Stimulated activated CD8-positive, alpha-beta memory T cell treated with anti-CD3 and anti-CD28 coated beads, Interleukin-15, amount 100 ng/mL, for 1 hour (primary cell): ENCODE results near the gene ART3.
"Not testable (repeated sequence)": the region's sequence is repeated elsewhere in the genome, so short reads cannot be mapped to it uniquely, and the experiment has no call there.

ENCODE experiments used
- DNase-seq: peaks from one replicate; pipeline ENCODE4 v3.0.0-alpha.2; 2020; ENCODE audit warnings: low read depth

The ART3 gene

GRCh38 chr4:76074468-76074867, at the start of gene ART3:
ART3 (plus strand) TSS chr4:76074709; CDS start chr4:76075890, 1,181 bp downstream.
- no peak for DNase-seq

- DNase-seq = no peak
Observed at GRCh38 chr4:76028350-76028765, 46.2 kb upstream of the ART3 start.

GRCh38 chr4:76029300-76029699, 45.2 kb upstream of the ART3 start:
- no peak for DNase-seq

GRCh38 chr4:76035141-76035540, 39.4 kb upstream of the ART3 start:
- DNase-seq = no peak

GRCh38 chr4:76035799-76036380, 38.6 kb upstream of the ART3 start, which contains the start of gene CXCL11:
CXCL11 (minus strand) TSS chr4:76036070; CDS start chr4:76035987, 83 bp downstream.
- no peak for DNase-seq

GRCh38 chr4:76036855-76037254, 37.7 kb upstream of the ART3 start:
- DNase-seq = no peak

GRCh38 chr4:76042241-76042998, 32.1 kb upstream of the ART3 start:
- not testable (repeated sequence) for DNase-seq

GRCh38 chr4:76043306-76043705, 31.2 kb upstream of the ART3 start:
- not testable (repeated sequence) for DNase-seq

GRCh38 chr4:76044686-76045085, 29.8 kb upstream of the ART3 start:
- not testable (repeated sequence) for DNase-seq

- not testable (repeated sequence) for DNase-seq
Observed at GRCh38 chr4:76049860-76050416, 24.6 kb upstream of the ART3 start.

- not testable (repeated sequence) for DNase-seq
Observed at GRCh38 chr4:76050560-76051050, 23.9 kb upstream of the ART3 start.

- no peak for DNase-seq
Observed at GRCh38 chr4:76053730-76054129, 20.8 kb upstream of the ART3 start.

GRCh38 chr4:76055016-76055415, 19.5 kb upstream of the ART3 start:
- no peak for DNase-seq

- no peak for DNase-seq
Observed at GRCh38 chr4:76055421-76055820, 19.1 kb upstream of the ART3 start.

GRCh38 chr4:76058302-76058701, 16.2 kb upstream of the ART3 start:
- no peak for DNase-seq

- DNase-seq = no peak
Observed at GRCh38 chr4:76058888-76059426, 15.6 kb upstream of the ART3 start.

- DNase-seq = no peak
Observed at GRCh38 chr4:76059750-76060149, 14.8 kb upstream of the ART3 start.

- DNase-seq = no peak
Observed at GRCh38 chr4:76060506-76060905, 14.0 kb upstream of the ART3 start.

GRCh38 chr4:76061421-76061820, 13.1 kb upstream of the ART3 start:
- no peak for DNase-seq

- DNase-seq = no peak
Observed at GRCh38 chr4:76061982-76062381, 12.5 kb upstream of the ART3 start.

- no peak for DNase-seq
Observed at GRCh38 chr4:76066546-76066945, 8.0 kb upstream of the ART3 start.

- peak; percentile 57 for DNase-seq
Observed at GRCh38 chr4:76067652-76068286, 6.7 kb upstream of the ART3 start.
